HG03571 (cell line): ENCODE measurements around the gene BCL2L11.

Source experiments
- ATAC-seq: cut with Tn5 transposase; IDR thresholded peaks from one replicate; pipeline ENCODE4 v1.9.1; 2021; ENCODE audit not compliant: unreplicated experiment

Gene BCL2L11

DNA sequence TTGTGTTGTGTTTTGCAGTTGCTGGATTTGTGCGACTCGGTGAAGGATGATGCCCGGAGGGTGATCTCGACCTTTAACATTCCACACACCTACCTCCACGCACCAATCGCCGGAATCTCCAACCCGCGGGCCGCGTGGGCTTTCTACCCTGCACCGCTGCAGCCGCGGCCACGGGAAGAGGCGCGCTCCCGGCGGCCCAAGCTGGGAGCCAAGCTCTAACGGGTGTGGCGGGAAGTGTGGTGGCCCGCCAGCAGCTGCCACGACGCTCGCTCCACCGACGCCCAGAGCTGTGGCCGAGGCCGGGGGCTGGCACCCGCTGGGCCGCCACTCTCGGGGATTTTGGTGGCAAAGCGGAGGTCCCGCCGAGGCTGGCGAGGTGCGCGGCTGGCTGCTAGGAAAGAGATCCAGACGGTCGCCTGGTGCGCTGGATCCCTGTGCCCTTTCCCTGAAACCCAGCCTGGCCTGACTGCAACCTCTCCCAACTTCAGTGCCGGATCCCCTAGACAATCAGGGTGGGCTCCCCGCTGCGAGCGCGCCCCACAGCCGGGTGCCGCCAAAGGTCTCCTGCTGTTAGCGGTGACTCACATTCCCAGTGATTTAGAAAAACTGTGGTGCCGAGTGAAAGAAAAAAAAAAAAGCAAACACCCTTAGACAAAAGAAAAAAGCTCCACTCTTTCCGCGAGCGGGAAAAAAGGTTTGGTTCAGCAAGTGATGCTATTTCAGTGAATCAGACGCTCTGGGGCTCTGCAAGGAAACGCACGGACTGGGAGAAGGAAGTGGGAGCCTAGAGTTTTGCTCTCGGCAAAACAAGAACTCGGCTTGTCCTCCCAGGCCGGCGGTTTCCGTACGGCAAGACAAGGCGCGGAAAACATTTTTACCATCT is 2.9 kb upstream of the BCL2L11 start:
- ATAC-seq: no peak

DNA sequence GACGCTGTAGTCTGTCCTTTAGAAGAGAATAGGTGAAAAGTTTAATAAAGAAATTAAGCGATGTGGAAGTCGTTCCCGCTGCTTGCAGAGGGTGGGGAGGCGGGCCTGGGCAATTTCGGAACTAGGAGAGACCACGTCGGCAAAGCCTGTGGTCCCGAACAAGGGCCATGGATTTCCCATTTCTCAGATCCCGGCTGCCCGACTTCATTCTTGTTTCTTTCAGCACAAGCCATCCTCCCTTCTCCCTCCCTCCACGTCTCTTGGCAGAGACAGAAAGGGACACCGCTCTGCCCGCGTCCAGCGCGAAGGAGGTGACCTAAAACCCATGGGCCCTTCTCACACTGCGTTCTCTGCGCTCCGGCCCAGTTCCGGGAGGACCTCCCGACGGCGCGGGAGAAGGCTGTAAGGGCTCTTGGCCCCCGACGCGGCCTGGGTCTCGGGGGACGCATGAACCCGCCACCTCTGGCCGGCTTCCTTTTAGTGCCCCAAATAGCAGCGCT is 2.2 kb upstream of the BCL2L11 start:
- no peak for ATAC-seq

DNA sequence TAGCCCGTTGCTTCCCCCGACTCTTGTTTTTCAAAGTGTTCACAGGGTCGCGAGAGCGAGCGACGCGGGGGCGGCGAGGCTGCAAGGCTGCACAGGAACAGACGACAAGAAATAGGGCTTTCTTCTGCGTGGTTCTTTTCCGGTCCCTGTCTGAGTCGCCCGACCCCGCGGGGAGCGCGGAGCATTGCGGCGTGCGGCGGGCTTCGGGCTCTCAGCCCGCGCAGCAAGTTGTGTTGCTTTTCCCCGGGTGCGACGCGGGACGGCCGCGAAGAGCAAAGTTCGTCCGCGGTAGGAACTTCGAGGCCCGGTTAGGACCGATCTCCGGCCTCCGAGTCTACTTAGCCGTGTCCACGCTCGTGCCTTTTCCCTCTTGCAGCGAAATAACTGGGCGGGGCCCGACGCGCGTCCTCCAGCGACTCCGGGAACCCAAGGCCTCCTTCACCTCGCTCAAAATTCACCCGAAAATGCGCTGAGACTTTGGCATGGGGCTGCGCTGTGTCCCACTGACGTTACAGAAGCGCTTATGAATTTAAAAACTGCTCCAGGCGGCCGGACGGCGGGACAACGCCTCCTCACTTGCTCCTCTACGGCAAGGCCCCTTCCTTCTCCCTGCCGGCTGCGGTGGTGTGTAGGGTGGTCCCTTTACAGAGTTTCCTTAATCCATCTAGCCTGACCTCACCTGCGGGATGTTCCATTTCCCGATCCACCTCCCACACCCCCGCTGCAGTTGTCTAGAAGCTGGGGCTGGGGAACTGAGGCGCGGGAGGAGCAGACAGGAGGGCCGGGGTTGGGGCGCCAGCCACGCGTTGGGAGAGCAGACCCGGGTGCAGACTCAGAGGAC is 1.5 kb upstream of the BCL2L11 start:
- no peak for ATAC-seq

DNA sequence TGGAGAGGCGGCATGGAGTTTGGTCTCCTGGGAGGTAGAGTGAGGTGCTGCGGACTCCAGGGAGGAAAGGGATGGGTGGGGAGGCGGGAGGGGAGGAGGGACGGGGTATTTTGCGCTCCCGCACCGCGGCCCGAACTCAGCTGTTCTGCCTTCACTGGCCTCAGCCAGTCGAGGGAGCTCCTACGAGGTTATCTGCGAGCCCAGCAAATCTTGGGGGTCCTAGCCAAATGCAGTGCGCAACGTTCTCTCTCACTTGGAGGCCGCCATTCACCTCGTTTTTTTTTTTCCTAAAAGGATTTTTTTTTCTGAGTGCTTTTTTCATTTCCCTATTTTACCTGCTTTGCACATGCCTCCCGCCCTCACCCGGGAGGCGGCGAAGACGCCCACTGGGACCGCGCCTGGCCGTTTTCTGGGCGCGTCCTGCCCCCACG is 877 bp upstream of the BCL2L11 start:
- ATAC-seq: no peak

DNA sequence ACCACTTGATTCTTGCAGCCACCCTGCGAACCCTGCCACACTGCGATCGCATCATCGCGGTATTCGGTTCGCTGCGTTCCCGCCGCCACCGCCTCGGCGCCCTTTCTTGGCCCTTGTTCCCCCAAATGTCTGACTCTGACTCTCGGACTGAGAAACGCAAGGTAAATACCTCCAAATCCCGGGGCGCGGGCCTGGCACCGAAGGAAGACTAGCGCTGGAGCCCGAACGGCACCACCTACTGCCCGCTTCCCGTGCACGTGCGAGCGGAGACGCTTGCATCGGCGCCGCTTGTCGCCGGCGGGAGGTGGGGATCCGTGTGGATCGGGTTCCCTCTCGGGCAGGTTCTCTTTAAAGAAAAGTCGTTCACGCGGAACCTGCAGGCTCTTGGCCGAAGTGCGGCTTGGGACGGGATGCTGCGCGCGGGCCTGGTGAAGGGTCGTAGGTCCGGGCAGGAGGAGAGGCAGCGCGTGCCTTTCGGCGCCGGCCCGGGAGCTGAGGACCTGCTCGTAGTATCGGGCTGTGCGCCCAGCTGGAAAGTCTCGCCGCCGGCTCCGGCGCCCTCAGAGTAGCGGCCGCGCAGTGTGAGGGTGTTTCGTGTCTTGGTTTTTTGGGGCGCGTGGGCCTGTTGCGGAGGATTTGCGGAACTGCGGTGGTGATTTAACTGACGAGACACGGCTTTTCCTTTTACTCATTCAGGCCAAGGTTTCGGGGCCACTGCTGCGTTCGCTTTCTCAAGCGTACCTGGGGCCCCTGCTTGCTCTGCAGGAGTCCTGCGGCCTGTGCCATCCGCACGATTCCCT is 514 bp downstream of the BCL2L11 start:
- peak; percentile 0 for ATAC-seq

DNA sequence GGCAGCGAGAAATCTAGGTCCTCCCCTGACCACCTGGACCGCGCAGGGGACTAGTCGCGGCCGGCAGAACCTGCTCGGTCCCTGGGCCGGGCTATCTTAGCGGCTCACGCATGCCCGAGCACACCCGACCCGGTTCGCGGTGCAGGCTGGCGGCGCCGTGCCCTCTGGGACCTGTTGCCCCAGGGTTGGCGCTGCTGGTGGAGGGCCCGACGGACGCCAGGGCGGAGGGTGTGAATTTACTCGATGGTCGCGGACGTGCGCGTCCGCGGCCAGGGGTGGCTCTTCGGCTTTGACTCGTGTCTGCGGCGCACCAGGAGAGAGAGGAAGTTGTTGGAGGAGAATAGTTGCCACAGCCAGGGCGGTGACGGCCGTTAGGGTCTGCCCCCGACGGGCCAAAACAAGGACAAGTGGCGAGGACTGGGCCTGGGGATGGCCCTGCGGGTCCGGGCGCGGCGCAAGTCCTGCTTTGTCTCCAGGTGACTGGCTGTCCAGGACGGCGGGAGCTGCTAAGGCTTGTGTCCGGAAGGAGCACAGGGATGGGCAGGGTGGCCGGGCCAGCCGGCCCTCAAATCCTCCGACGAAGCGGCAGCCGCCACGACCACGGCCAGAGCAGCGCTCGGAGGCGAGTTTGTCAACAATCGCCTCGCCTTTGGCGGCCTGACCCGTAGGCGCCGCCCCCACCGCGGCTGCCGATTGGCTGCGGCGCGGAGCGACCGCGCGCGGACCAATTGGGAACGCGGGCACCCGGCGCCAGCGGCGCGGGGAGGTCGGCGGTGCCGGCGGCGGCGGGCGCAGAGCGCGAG is 1.3 kb downstream of the BCL2L11 start:
- peak; percentile 40 for ATAC-seq

DNA sequence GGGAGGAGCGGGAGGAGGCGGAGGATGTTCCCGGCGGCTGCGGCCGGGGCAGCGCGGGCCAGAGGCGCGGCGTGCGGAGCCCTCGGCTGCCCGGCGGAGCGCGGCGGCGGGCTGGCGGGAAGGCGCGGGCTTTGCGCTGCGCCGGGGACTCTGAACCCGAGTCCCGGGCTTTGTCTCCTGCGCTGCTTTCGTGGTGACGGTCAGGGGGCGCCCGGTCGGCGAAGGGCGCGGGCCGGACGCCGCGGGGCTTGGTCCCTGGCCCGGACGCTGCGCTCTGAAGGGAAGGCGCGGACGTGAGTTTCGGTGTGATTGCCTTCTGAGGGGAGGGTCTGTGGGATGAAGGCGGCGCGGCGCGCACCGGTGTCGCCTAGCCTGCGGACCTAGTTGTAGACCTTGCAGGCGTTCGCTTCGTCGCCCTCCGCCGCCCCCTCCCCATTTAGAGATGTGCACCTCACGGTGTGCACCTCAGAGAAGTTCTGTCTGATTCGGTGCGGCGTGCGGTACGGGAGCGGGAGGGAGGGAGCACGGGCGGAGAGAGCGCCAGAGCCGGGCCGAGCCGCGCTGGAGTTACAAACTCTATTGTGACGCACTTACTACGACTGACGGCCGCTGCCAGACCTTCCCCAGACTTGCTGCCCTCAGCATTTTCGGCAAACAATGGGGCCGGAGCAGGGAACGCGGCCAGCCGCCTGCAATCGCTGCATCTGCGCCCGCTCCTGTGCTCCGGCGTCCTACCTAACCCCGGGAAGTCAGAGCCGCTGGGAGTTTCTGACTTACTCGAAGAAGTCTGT is 2.1 kb downstream of the BCL2L11 start:
- no peak for ATAC-seq

DNA sequence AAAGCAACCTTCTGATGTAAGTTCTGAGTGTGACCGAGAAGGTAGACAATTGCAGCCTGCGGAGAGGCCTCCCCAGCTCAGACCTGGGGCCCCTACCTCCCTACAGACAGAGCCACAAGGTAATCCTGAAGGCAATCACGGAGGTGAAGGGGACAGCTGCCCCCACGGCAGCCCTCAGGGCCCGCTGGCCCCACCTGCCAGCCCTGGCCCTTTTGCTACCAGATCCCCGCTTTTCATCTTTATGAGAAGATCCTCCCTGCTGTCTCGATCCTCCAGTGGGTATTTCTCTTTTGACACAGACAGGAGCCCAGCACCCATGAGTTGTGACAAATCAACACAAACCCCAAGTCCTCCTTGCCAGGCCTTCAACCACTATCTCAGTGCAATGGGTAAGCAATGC is 3.0 kb downstream of the BCL2L11 start:
- ATAC-seq: no peak

DNA sequence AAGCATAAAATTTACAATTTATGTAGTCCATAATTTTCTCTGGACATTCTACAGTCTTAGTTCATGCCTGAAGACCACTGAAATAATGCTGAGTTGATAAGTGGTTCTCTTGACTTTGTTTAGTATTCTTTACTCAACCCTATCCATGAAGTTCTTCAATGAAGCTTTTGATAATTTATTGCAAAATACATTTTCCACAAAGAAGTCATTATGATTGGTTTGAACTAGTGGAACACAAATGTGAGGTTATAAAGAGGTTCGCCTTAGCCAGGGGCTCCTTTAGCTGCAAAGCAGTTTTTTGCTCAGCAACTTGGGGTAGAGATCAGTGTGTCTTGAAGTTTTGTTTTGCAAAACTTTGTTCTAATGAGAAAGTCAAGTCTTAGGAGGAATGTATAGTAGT is 5.9 kb downstream of the BCL2L11 start:
- no peak for ATAC-seq

DNA sequence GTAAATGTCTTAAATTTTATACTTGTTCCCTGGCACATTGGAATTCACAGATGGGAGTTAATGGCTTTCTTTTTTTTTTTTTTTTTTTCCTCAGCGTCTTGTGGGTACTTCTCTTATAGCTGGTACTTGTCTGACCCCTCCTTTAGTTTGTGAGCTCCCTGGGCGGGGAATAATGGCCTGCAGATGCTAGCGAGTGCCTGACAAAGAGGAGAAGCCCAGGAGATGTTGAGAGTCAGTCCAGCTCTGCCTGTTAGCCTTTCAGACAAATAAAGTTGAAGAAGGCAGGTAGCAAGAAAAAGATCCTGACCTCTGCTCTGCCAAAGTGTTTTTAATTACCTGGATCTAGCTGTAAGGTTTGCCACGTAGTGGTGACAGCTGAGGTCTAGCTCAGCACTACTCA is 6.6 kb downstream of the BCL2L11 start:
- no peak for ATAC-seq

DNA sequence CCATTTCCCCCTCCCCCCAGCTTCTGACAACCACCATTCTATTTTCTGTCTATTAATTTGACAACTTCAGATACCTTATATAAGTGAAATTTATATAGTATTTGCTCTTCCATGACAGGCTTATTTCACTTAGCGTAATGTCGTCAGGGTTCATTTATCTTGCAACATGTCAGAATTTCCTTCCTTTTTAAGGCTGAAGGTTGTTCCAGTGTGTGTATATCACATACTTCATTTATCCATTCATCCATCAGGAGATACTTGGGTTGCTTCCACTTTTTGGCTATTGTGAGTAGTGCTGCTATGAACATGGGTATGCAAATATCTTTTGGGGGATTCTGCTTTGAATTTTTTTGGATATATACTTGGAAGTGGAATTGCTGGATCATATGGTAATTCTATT is 7.4 kb downstream of the BCL2L11 start:
- ATAC-seq: no peak

DNA sequence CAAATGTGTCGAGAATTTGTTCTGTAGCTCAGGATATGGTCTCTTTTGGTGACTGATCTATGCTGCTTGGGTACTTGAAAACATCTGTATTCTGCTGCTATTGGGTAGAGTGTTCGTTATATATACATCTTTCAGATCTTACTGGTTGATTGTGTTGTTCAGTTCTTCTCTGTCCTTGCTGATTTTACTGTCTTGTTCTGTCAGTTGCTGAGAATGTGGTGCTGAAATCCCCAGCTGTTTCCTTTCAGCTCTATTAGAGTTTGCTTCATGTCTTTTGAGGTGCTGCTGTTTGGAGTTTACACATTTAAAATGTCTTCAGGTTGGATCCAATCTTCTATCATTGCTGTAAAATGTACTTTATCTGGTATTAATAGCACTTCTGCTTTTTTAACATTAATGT is 12.9 kb downstream of the BCL2L11 start:
- ATAC-seq: no peak

DNA sequence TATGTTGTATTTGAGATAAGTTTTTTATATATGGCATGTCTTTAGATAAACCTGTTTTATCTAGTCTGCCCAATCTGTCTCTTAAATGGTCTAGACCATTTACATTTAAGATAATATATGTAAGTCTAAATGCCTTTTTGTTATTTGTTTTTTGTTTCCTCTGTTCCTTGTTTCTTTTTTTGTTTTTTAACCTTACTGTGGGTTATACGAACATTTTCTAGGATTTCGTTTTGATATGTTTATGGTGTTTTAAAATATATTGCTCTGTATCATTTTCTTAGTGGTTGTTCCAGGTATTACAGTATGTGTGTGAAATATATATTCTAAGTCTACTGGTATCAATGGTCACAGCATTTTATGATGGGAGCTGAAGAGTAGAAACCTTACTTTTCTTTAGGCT is 13.3 kb downstream of the BCL2L11 start:
- ATAC-seq: no peak

DNA sequence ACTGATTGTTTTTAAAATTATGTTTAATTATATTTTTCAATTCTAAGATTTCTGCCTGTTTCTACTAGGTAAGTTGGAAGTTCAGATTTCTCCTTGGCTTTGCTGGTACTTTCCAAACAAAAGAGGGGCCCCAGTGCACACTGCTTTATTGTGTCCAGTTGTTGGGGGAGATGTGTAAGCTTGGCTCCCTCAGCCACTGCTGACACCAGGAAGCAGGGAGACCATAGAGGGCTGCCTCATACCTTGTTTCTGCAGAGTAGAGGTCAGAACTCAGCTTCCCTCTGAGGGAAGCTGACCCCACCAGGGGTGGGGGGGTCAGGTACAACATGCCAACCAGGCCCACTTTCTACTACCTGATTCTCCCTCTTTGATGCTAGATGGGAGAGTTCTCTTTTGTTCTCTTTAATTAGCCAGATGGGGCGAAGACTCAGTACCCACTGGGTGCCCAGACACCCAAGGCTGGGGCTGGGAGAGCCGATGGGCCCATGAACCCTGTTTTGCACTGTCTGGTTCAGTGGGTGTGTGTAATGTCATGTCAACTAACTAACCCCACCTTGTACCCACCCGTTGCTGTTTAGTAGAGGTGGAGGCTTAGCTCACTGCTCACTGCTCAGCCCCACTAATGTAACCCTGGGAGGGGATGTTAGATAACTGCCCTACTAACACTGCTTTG is 14.7 kb downstream of the BCL2L11 start:
- ATAC-seq: no peak

DNA sequence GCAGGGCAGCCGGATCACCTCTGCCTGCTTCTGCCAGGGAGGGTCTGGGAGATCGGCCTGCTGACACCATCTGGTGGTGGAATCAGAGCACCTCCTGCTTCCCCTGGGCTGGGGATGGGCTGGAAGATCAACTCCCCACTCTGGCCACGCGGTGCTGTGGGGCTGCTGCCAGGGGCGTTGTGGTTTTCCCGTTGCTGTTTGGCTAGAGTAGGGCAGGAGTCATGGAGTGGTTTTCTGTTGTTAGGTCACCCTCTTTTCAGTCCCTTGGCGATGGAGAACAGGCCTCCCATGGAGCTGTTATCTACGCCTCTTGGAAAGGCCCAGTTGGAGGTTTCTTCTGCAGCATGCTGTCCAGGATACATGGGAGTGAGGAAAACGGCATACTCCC is 15.2 kb downstream of the BCL2L11 start:
- no peak for ATAC-seq

DNA sequence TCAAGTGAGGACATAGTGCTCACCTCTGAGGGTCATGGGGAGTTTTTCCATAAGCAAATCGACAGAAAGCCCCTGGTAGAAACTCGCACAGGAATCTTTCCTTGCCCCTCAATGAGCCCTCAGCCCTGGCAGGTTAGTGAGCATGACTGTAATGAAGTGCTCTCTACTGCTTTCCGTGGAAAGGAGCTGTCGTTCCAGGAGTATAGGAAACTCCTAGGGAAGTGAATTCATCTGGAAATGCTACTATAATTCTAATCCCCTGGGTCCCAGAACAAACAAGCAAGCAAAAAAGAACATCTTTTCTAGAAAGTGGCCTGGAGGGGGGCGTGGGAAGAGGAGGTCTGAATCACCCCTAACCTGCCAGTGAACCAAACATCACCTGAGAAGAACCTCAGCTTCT is 18.1 kb downstream of the BCL2L11 start:
- ATAC-seq: no peak

DNA sequence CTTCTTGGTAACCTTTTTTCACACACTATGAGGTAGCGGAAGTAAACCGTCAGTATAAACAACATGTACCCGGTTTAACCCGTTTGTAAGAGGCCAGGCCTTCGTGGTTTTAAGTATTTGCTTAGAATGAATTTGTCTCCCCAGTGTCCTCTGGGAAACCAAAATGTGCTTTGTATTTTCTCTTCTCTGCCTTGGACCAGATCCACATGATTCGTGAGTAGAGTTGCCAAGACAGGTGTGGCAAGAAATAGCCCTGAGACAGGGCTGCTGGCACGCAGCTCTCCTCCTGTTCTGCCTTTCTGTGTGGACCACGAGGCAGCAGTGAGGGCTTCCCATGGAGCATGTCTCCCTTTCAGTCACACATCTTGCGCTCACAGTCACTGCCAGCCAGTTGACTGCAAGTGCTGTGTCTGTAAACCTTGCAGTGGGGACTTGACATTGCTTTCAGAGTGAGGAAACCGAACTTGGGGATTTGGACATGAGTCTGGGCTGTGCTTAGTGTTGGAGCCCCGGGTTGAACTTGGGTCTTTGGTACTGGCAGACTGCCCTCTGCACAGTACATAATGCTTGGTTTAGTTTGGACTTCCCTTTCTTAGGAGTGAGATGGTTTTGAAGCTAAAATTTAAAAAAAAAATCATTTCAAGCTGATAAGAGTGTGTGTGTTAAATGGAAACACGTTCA is 19.1 kb downstream of the BCL2L11 start:
- ATAC-seq: no peak

DNA sequence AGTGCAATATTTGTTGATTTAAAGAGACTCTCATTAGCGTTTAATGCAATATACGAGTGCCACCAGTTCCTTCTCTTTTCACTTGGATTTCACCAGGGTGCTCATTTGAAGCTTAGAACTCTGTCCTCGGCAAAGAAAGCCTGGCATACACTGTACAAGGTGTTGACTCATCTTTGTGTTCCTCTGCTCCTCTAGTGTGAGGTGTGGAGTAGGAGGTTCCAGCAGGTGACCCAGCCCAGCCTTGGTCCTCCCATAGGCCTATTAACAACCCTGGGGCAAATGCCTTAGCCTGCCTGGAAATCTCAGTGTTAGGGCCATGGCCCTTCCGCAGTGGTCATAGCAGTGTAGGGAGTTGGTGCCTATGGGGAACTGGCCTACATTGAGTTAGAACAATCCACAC is 20.1 kb downstream of the BCL2L11 start:
- ATAC-seq: no peak
